Measurements from ENCODE around the gene ADGRV1. TPM values are rescaled to one million over a fixed set of nuclear protein-coding genes. Genes with fewer than 3 reads are reported as not detected.

Gene ADGRV1
- total RNA-seq, 1 donor: 0.94 TPM

Other genes with a start within 250 kb of the ADGRV1 start
- 1.8 TPM for gene CETN3, start 149.0 kb upstream of the ADGRV1 start, total RNA-seq
- 2.9 TPM for gene MBLAC2, start 84.0 kb upstream of the ADGRV1 start, total RNA-seq
- gene POLR3G, start 83.9 kb upstream of the ADGRV1 start, total RNA-seq: 1.0 TPM
- gene LYSMD3, start 29.2 kb upstream of the ADGRV1 start, total RNA-seq: 27.3 TPM

Measured in mononuclear cell (primary cell).